Measurements from ENCODE around the gene IRF9.

IRF9 gene

GRCh38 chr14:24159777-24160498 is 1.1 kb upstream of the IRF9 start:
- ATAC-seq (replicated peaks; ENCODE audit: extremely low read depth, poor library complexity, severe bottlenecking) = no peak
- H3K27ac Mint-ChIP-seq (ENCODE audit: low read depth) = peak overlapping the region; percentile 97
- H3K36me3 Mint-ChIP-seq (ENCODE audit: insufficient read depth) = peaks cover 69% of the 10 kb centered on the region
- H3K27me3 Mint-ChIP-seq = no peaks in the 10 kb centered on the region
- H3K9me3 Mint-ChIP-seq = no peaks in the 10 kb centered on the region
- H3K4me1 Mint-ChIP-seq = peaks cover 42% of the 10 kb centered on the region
- H3K4me3 Mint-ChIP-seq = no peak overlapping the region
- DNase-seq (ENCODE audit: low spot score in 2 of 2) = no peak

DNA sequence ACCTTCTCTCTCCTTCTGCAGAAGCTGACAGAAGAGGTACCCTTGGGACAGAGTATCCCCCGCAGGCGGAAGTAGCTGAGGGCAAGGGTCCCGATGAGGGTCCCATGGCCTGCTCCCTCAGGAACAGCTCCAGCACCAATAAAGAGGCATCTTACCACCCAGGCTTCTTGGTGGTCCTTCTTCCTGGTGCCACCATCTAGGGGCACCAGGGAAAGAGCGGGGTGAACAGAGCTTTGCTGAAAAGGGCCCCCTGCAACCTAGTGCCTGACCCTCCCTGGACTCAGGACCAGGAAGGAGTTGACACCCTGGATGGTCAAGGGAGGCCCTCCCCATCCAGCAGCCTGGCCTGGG is 591 bp upstream of the IRF9 start:
- Mint-ChIP-seq H3K27me3 (no peaks in the 10 kb centered on the region), H3K4me3 (peak overlapping the region; percentile 96), H3K9me3 (no peaks in the 10 kb centered on the region), H3K4me1 (peaks cover 41% of the 10 kb centered on the region), H3K36me3 (ENCODE audit: insufficient read depth) (peaks cover 72% of the 10 kb centered on the region), H3K27ac (ENCODE audit: low read depth) (peak overlapping the region; percentile 97)
- no peak for DNase-seq (ENCODE audit: low spot score in 2 of 2)
- no peak for ATAC-seq (replicated peaks; ENCODE audit: extremely low read depth, poor library complexity, severe bottlenecking)

DNA sequence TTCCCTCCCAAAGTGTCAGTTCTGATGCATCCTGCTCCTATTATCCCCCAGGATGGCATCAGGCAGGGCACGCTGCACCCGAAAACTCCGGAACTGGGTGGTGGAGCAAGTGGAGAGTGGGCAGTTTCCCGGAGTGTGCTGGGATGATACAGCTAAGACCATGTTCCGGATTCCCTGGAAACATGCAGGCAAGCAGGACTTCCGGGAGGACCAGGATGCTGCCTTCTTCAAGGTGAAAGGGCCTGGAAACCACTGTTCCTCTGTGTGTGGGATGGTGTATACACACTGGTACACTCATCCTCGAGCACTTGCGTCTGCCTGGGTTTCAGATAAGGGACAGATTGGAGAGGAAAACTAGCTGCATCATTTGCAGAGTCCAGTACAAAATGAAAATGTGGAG is 1.0 kb downstream of the IRF9 start:
- H3K27ac Mint-ChIP-seq (ENCODE audit: low read depth) = peak overlapping the region; percentile 97
- peaks cover 39% of the 10 kb centered on the region for H3K4me1 Mint-ChIP-seq
- peaks cover 71% of the 10 kb centered on the region for H3K36me3 Mint-ChIP-seq (ENCODE audit: insufficient read depth)
- DNase-seq (ENCODE audit: low spot score in 2 of 2) (no peak), ATAC-seq (replicated peaks; ENCODE audit: extremely low read depth, poor library complexity, severe bottlenecking) (no peak)
- no peaks in the 10 kb centered on the region for H3K27me3 Mint-ChIP-seq
- H3K4me3 Mint-ChIP-seq = peak overlapping the region; percentile 96
- H3K9me3 Mint-ChIP-seq = no peaks in the 10 kb centered on the region

DNA sequence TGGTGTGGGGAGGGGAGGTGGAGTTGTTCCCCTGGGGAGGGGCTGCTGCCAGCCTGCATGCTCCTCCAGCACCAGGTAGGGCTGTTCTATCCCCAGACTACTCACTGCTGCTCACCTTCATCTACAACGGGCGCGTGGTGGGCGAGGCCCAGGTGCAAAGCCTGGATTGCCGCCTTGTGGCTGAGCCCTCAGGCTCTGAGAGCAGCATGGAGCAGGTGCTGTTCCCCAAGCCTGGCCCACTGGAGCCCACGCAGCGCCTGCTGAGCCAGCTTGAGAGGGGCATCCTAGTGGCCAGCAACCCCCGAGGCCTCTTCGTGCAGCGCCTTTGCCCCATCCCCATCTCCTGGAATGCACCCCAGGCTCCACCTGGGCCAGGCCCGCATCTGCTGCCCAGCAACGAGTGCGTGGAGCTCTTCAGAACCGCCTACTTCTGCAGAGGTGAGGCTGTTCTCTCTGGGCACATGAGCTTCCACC is 3.5 kb downstream of the IRF9 start:
- DNase-seq (ENCODE audit: low spot score in 2 of 2) (no peak), ATAC-seq (replicated peaks; ENCODE audit: extremely low read depth, poor library complexity, severe bottlenecking) (no peak)
- Mint-ChIP-seq H3K27ac (ENCODE audit: low read depth) (no peak overlapping the region), H3K27me3 (no peaks in the 10 kb centered on the region), H3K36me3 (ENCODE audit: insufficient read depth) (peaks cover 65% of the 10 kb centered on the region), H3K4me3 (peak overlapping the region; percentile 53), H3K9me3 (no peaks in the 10 kb centered on the region), H3K4me1 (peaks cover 39% of the 10 kb centered on the region)

- Mint-ChIP-seq H3K4me1 (peaks cover 33% of the 10 kb centered on the region), H3K36me3 (ENCODE audit: insufficient read depth) (peaks cover 62% of the 10 kb centered on the region), H3K27ac (ENCODE audit: low read depth) (peak overlapping the region; percentile 75), H3K4me3 (no peak overlapping the region), H3K27me3 (no peaks in the 10 kb centered on the region), H3K9me3 (no peaks in the 10 kb centered on the region)
- ATAC-seq (replicated peaks; ENCODE audit: extremely low read depth, poor library complexity, severe bottlenecking) = no peak
- no peak for DNase-seq (ENCODE audit: low spot score in 2 of 2)
Measured at GRCh38 chr14:24165785-24166184, 4.7 kb downstream of the IRF9 start.

GRCh38 chr14:24167469-24168114 is 6.5 kb downstream of the IRF9 start:
- H3K36me3 Mint-ChIP-seq (ENCODE audit: insufficient read depth) = peaks cover 55% of the 10 kb centered on the region
- no peaks in the 10 kb centered on the region for H3K9me3 Mint-ChIP-seq
- H3K4me1 Mint-ChIP-seq = peaks cover 25% of the 10 kb centered on the region
- no peak overlapping the region for H3K4me3 Mint-ChIP-seq
- H3K27ac Mint-ChIP-seq (ENCODE audit: low read depth) = no peak overlapping the region
- no peak for ATAC-seq (replicated peaks; ENCODE audit: extremely low read depth, poor library complexity, severe bottlenecking)
- H3K27me3 Mint-ChIP-seq = no peaks in the 10 kb centered on the region
- no peak for DNase-seq (ENCODE audit: low spot score in 2 of 2)

- H3K36me3 Mint-ChIP-seq (ENCODE audit: insufficient read depth) = peaks cover 35% of the 10 kb centered on the region
- H3K4me1 Mint-ChIP-seq = peaks cover 28% of the 10 kb centered on the region
Measured at GRCh38 chr14:24171422-24172260, 10.6 kb downstream of the IRF9 start, which contains the start of gene REC8. Gene REC8 (plus strand): TSS chr14:24172080. CDS start chr14:24172553, 473 bp downstream.

DNA sequence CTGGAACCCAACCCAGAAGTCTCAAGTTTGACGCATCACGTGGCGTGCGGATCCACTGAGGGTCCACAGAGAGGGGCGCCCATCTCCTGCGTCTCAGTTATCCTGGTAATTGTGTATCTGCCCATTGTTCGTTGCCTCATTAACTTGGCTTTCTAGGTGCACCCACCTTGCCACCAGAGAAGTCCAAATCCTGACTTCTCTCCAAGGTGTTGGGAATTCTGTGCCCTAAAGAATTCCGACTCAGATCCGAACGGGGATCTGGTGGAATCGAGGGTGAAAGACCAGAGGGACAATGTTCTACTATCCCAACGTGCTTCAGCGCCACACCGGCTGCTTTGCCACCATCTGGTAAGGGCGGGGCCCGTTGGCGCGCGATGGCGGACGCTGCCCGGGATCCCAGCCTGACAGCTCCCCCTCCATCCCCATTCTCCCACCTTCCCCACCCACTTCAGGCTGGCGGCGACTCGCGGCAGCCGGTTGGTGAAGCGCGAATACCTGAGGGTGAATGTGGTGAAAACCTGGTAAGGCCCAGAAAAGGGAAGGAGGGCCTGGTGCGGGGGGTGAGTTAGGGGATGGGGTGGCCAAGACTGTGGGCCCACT is 11.3 kb downstream of the IRF9 start:
- H3K4me3 Mint-ChIP-seq = peak overlapping the region; percentile 90
- peaks cover 33% of the 10 kb centered on the region for H3K36me3 Mint-ChIP-seq (ENCODE audit: insufficient read depth)
- peaks cover 27% of the 10 kb centered on the region for H3K4me1 Mint-ChIP-seq
- ATAC-seq (replicated peaks; ENCODE audit: extremely low read depth, poor library complexity, severe bottlenecking) (no peak), DNase-seq (ENCODE audit: low spot score in 2 of 2) (no peak)
- H3K27ac Mint-ChIP-seq (ENCODE audit: low read depth) = peak overlapping the region; percentile 90
- H3K27me3 Mint-ChIP-seq = no peaks in the 10 kb centered on the region
- no peaks in the 10 kb centered on the region for H3K9me3 Mint-ChIP-seq

More at GRCh38 chr14:24171422-24172260, 10.6 kb downstream of the IRF9 start, which contains the start of gene REC8:
- Mint-ChIP-seq H3K27ac (ENCODE audit: low read depth) (peak within 1 kb of the TSS; percentile 90), H3K27me3 (no peaks in the 10 kb centered on the region), H3K4me3 (peak within 1 kb of the TSS; percentile 90), H3K9me3 (no peaks in the 10 kb centered on the region)
- ATAC-seq (replicated peaks; ENCODE audit: extremely low read depth, poor library complexity, severe bottlenecking) (peak; percentile 87), DNase-seq (ENCODE audit: low spot score in 2 of 2) (peak; percentile 50 to 73)

- ATAC-seq (replicated peaks; ENCODE audit: extremely low read depth, poor library complexity, severe bottlenecking) (no peak), DNase-seq (ENCODE audit: low spot score in 2 of 2) (no peak)
- H3K27me3 Mint-ChIP-seq = no peaks in the 10 kb centered on the region
- no peaks in the 10 kb centered on the region for H3K9me3 Mint-ChIP-seq
- H3K4me3 Mint-ChIP-seq = peak overlapping the region; percentile 90
- peaks cover 27% of the 10 kb centered on the region for H3K4me1 Mint-ChIP-seq
- H3K36me3 Mint-ChIP-seq (ENCODE audit: insufficient read depth) = peaks cover 35% of the 10 kb centered on the region
- peak overlapping the region; percentile 90 for H3K27ac Mint-ChIP-seq (ENCODE audit: low read depth)
Measured at GRCh38 chr14:24172871-24173281, 11.8 kb downstream of the IRF9 start.

DNA sequence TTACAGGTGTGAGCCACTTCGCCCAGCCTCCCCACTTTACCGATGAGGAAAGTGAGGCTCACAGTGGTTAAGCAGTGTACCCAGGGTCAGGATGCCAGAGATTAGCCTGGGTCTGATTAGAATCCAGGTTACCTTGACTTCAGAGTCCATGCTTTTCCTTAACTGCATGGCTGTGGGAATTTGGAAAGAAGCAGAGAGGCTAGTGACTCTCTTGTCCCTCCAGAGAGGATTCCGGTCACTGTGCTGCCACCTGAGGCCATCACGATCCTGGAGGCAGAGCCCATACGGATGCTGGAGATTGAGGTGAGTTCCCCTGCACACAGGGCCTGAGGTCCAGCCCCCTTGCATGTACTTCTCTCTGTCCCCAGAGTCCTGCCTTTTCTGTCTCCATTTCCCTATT is 15.5 kb downstream of the IRF9 start:
- H3K36me3 Mint-ChIP-seq (ENCODE audit: insufficient read depth) = peaks cover 31% of the 10 kb centered on the region
- no peaks in the 10 kb centered on the region for H3K27me3 Mint-ChIP-seq
- DNase-seq (ENCODE audit: low spot score in 2 of 2) (no peak), ATAC-seq (replicated peaks; ENCODE audit: extremely low read depth, poor library complexity, severe bottlenecking) (no peak)
- no peaks in the 10 kb centered on the region for H3K9me3 Mint-ChIP-seq
- peaks cover 23% of the 10 kb centered on the region for H3K4me1 Mint-ChIP-seq
- peak overlapping the region; percentile 67 for H3K27ac Mint-ChIP-seq (ENCODE audit: low read depth)
- no peak overlapping the region for H3K4me3 Mint-ChIP-seq

DNA sequence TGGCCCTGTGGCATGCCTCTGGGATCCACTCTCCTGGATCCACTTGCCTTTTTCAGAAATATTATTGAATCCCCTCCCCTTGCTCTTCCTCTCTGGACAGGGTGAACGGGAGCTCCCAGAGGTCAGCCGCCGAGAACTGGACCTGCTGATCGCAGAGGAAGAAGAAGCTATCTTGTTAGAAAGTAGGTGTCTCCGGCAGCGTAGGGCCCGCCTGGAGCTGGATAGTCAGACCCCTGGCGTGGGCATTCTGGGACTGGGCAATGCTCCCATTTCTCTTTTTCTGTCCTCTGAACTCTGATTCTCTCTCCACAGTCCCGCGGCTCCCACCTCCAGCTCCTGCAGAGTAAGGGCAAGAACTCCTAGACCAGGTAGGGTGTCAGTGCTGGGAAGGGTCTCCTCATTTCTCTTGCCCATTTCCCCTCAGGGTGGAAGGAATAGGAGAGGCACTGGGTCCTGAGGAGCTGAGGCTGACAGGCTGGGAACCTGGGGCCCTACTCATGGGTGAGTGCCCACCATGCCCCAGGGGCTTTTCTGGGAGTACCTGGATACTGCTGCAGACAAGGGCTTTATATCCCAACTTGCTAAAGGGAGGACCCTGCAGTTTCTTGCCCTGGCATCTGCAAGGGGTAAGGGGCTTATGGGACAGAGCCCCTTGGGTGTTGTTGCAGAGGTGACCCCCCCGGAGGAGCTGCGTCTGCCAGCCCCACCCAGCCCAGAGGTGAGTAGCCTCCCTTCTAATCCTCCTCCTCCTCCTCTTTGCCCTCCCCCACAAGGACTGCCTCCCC is 16.2 kb downstream of the IRF9 start:
- Mint-ChIP-seq H3K4me3 (no peak overlapping the region), H3K4me1 (peaks cover 21% of the 10 kb centered on the region), H3K27ac (ENCODE audit: low read depth) (peak overlapping the region; percentile 67), H3K36me3 (ENCODE audit: insufficient read depth) (peaks cover 27% of the 10 kb centered on the region), H3K9me3 (no peaks in the 10 kb centered on the region), H3K27me3 (no peaks in the 10 kb centered on the region)
- ATAC-seq (replicated peaks; ENCODE audit: extremely low read depth, poor library complexity, severe bottlenecking) (no peak), DNase-seq (ENCODE audit: low spot score in 2 of 2) (no peak)

Data from central memory CD8-positive, alpha-beta T cell (primary cell).